ENCODE data around the gene SEMA3E.
"Not testable (repeated sequence)": the region's sequence is repeated elsewhere in the genome, so short reads cannot be mapped to it uniquely, and the experiment has no call there.

Gene SEMA3E

GRCh38 chr7:83677180-83677866 lies 28.4 kb upstream of the SEMA3E start:
- no peaks in the 10 kb centered on the region for H3K79me2 ChIP-seq (ENCODE audit: low read length)
- H3K27me3 ChIP-seq (ENCODE audit: low read depth, low read length), result no peaks in the 10 kb centered on the region
- no peaks in the 10 kb centered on the region for H4K20me1 ChIP-seq (ENCODE audit: insufficient read depth, low read length)
- no peak overlapping the region for H3K27ac ChIP-seq (ENCODE audit: low read length)
- no peak overlapping the region for H3K9ac ChIP-seq (ENCODE audit: low read length)
- no peak overlapping the region; the same call in 1 of the 2 replicates for H2AFZ ChIP-seq (ENCODE audit: low read depth, low read length)
- H3K4me1 ChIP-seq (ENCODE audit: low read length), result peaks cover 13% of the 10 kb centered on the region
- H3K4me2 ChIP-seq (ENCODE audit: low read length), result no peak overlapping the region
- no peaks in the 10 kb centered on the region for H3K9me3 ChIP-seq (ENCODE audit: insufficient read depth, low read length)
- no peak for TF ChIP-seq EZH2phosphoT487 (IDR thresholded peaks at IDR 0.05; ENCODE audit: low read depth)
- no peak for TF ChIP-seq CTCF (IDR thresholded peaks at IDR 0.05; ENCODE audit: low read depth, low read length)
- H3K36me3 ChIP-seq (replicated peaks; ENCODE audit: low read depth, low read length), result no peaks in the 10 kb centered on the region
- no peak overlapping the region for H3K4me3 ChIP-seq (ENCODE audit: low read length)

GRCh38 chr7:83673291-83673690 lies 24.4 kb upstream of the SEMA3E start:
- not testable (repeated sequence) for H3K9me3 ChIP-seq (ENCODE audit: insufficient read depth, low read length); H3K9ac ChIP-seq (ENCODE audit: low read length); H3K4me1 ChIP-seq (ENCODE audit: low read length)

GRCh38 chr7:83672157-83672556 lies 23.2 kb upstream of the SEMA3E start:
- Histone ChIP-seq H3K9me3 (ENCODE audit: insufficient read depth, low read length) (no peaks in the 10 kb centered on the region), H3K4me2 (ENCODE audit: low read length) (no peak overlapping the region), H2AFZ (ENCODE audit: low read depth, low read length) (no peak overlapping the region), H3K79me2 (ENCODE audit: low read length) (no peaks in the 10 kb centered on the region), H3K27ac (ENCODE audit: low read length) (no peak overlapping the region), H3K4me1 (ENCODE audit: low read length) (peaks cover 7% of the 10 kb centered on the region), H4K20me1 (ENCODE audit: insufficient read depth, low read length) (no peaks in the 10 kb centered on the region), H3K27me3 (ENCODE audit: low read depth, low read length) (no peaks in the 10 kb centered on the region), H3K36me3 (replicated peaks; ENCODE audit: low read depth, low read length) (no peaks in the 10 kb centered on the region), H3K9ac (ENCODE audit: low read length) (no peak overlapping the region), H3K4me3 (ENCODE audit: low read length) (no peak overlapping the region)
- no peak for TF ChIP-seq EZH2phosphoT487 (IDR thresholded peaks at IDR 0.05; ENCODE audit: low read depth)
- TF ChIP-seq CTCF (IDR thresholded peaks at IDR 0.05; ENCODE audit: low read depth, low read length), result no peak

More at GRCh38 chr7:83673291-83673690, 24.4 kb upstream of the SEMA3E start:
- not testable (repeated sequence) for H4K20me1 ChIP-seq (ENCODE audit: insufficient read depth, low read length); H3K4me2 ChIP-seq (ENCODE audit: low read length); H2AFZ ChIP-seq (ENCODE audit: low read depth, low read length); H3K36me3 ChIP-seq (replicated peaks; ENCODE audit: low read depth, low read length); H3K27me3 ChIP-seq (ENCODE audit: low read depth, low read length); H3K27ac ChIP-seq (ENCODE audit: low read length); H3K79me2 ChIP-seq (ENCODE audit: low read length); H3K4me3 ChIP-seq (ENCODE audit: low read length)

GRCh38 chr7:83663131-83663530 lies 14.2 kb upstream of the SEMA3E start:
- no peaks in the 10 kb centered on the region for H3K79me2 ChIP-seq (ENCODE audit: low read length)
- no peak for TF ChIP-seq EZH2phosphoT487 (IDR thresholded peaks at IDR 0.05; ENCODE audit: low read depth)
- no peak for TF ChIP-seq CTCF (IDR thresholded peaks at IDR 0.05; ENCODE audit: low read depth, low read length)
- H4K20me1 ChIP-seq (ENCODE audit: insufficient read depth, low read length), result no peaks in the 10 kb centered on the region
- H3K27me3 ChIP-seq (ENCODE audit: low read depth, low read length), result no peaks in the 10 kb centered on the region
- H3K9ac ChIP-seq (ENCODE audit: low read length), result no peak overlapping the region
- H3K9me3 ChIP-seq (ENCODE audit: insufficient read depth, low read length), result no peaks in the 10 kb centered on the region
- no peak overlapping the region for H3K27ac ChIP-seq (ENCODE audit: low read length)
- H2AFZ ChIP-seq (ENCODE audit: low read depth, low read length), result no peak overlapping the region
- no peak overlapping the region for H3K4me2 ChIP-seq (ENCODE audit: low read length)
- no peak overlapping the region for H3K4me3 ChIP-seq (ENCODE audit: low read length)
- no peaks in the 10 kb centered on the region for H3K36me3 ChIP-seq (replicated peaks; ENCODE audit: low read depth, low read length)
- H3K4me1 ChIP-seq (ENCODE audit: low read length), result no peaks in the 10 kb centered on the region
